NOMO-1 treated with DMSO at 0.1 percent for 48 hours (cell line): ENCODE results near the gene SF3B3.
"Not testable (repeated sequence)": the region's sequence is repeated elsewhere in the genome, so short reads cannot be mapped to it uniquely, and the experiment has no call there.

Experiments
- DNase-seq: peaks from one replicate; lab custom pipeline; 2025; ENCODE audit not compliant: unreplicated experiment; lab: John Stamatoyannopoulos, UW

Gene SF3B3

DNA sequence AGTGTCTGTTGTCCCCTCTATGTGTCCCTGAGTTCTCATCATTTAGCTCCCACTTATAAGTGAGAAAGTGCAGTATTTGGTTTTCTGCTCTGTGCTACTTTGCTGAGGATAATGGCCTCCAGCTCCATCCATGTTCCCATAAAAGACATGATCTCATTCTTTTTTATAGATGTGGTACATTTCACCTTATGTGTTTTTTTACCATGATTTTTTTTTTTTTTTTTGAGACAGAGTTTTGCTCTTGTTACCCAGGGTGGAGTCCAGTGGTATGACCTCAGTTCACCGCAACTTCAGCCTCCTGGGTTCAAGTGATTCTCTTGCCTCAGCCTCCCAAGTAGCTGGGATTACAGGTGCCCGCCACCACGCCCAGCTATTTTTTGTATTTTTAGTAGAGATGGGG lies 65.8 kb downstream of the SF3B3 start:
- not testable (repeated sequence) for DNase-seq

DNA sequence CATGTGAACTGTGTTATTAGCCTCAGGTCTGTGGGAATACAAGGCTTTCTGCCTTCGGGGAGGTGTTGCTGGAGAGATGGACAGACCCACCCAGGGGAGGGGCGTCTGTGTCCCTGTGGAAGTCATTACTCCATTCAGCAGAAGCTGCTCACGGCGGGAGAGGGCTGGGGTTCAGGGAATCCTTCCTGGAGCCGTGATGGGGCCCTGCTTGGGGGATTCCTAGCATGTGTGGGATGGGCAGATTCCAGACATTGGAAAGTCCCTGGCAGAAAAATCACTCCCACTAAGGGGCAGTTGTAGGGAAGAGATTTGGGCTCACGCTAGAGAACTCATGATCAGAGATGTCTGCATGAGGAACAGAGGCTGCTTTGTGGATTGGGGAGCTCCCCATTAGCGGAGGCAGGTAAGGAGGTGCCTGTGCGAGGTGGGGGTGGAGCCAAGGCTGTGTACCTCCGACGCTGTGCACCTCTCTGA lies 66.4 kb downstream of the SF3B3 start:
- DNase-seq, result no peak

DNA sequence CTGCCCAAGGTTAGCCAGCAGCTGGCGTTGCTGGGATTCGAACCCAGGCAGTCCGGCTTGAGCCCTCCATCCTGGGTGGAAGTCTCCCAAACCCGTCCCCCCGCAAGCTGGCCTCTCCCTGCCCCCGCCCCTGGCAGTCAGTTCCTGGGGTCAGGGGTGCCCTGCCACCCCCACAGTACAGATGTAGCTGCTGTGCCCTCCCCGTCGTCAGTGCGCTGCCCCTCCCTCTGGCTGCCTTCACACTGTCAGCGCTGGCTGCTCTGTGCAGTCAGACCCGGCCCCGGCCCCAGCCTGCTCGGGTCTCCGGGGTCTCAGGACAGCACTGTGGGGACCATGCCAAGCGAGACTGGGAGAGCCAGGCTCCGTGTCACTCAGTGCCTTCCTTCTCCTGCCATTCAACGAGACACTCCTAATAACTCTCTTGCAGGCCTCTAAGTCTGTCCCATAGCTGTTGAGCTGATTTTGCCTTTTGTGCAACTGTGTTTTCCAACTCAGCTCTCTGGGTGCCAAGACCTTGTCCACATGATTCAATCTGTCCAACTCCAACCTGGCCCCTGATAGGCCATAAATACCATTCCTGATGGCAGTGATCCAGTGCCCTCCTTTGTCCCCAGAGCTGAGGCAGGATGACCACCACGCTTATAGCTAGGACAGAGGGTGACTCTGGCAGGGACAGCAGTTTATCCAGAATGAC lies 67.3 kb downstream of the SF3B3 start:
- DNase-seq, result no peak

DNA sequence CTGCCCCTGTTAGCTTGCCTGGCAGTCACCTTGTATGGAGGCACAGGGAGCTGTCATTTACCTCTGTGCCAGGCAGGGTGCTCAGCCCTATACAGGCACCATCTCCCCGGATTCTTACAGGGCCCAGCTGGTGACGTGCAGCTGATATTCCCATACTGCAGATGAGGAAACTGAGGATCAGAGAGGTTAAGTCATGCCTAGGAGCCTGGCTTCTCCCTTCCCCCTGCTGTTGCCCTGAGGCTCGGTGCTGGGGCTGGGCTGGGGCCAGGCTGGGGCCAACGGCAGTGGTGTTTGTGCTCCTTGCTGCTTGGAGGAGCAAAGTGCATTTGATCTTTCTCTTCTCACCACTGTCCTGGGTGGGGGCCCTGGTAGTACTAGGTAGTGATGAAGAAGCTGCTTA lies 68.0 kb downstream of the SF3B3 start:
- DNase-seq, result no peak

DNA sequence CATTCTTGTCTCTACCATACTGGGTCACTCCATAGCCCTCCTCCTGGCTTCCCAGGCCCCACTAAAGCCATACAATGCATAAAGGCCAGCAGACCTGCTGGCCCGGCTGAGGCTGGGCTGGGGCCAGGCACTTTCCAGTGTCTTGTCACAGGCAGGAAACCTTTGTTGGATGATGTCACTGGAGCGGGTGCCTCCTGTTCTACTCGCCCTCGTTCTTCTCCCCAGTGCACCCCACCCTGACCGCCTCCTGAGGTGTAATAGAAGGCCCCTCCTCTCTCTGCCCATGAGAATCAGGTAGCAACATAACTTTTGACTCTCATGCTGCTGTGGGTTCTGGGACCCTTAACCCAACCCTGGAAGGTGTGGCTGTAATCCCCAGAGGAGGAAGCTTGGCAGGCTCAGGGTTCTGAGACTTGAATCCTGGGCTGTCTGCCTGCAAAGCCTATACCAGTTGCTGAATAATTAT lies 68.5 kb downstream of the SF3B3 start:
- DNase-seq, result no peak

DNA sequence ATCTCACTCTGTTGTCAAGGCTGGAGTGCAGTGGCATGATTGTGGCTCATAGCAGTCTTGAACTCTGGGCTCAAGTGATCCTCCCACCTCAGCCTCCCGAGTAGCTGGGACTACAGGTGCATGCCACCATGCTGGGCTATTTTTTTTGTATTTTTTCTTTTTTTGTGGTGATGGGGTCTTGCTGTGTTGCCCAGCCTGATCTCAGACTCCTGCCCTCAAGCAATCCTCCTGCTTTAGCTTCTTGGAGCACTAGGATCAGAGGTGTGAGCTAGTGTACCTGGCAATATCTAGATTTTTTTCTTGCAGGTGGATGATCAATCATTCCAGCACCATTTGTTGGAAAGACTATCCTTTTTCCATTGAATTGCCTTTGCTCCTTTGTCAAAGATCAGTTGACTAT lies 69.9 kb downstream of the SF3B3 start:
- DNase-seq, result no peak

DNA sequence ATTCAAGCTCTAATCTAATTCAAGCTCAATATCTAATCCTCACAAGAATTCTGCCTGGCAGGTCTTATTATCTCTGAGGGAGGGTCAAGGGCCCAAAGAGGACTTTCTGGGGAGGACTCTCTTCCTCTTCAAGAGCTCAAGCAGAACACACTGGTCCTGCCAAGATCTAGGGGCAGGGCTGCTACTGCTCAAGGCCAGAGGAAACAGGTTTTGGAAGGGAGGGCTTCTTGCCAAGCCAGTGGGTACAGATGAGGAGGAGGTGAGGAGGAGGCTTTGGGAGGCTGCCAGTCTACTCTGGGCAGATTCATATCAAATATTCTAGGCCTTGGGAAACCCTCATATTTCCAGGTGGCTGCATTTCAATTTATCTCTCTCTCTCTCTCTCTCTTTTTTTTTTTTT lies 71.0 kb downstream of the SF3B3 start:
- DNase-seq, result no peak

DNA sequence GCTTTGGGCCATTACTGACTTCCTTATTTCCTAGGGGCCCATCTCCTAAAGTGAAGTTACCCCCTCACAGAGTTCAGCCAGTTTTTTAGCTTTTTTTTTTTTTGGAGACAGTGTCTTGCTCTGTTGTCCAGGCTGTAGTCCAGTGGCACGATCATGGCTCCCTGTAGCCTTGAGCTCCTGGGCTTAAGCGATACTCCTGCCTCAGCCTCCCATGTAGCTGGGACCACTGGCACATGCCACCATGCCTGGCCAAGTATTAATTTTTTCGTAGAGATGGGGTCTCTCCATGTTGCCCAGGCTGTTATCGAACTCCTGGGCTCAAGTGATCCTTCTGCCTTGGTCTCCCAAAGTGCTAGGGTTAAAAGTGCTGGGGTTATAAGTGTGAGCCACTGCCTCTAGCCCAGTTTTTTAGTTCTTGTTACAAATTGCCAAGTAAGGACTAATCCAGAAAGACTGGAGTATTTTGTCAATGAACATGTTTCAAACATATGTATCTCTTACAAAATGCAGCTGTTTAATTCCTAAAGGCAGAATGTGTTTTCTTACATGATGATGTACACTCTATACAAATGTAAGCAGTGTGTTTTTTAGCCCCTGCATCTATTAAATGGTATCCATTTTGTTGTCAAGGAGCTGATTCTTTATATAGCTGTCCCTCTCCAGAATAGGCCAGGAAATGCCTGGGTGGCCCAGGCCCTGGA lies 73.7 kb downstream of the SF3B3 start:
- DNase-seq, result no peak

DNA sequence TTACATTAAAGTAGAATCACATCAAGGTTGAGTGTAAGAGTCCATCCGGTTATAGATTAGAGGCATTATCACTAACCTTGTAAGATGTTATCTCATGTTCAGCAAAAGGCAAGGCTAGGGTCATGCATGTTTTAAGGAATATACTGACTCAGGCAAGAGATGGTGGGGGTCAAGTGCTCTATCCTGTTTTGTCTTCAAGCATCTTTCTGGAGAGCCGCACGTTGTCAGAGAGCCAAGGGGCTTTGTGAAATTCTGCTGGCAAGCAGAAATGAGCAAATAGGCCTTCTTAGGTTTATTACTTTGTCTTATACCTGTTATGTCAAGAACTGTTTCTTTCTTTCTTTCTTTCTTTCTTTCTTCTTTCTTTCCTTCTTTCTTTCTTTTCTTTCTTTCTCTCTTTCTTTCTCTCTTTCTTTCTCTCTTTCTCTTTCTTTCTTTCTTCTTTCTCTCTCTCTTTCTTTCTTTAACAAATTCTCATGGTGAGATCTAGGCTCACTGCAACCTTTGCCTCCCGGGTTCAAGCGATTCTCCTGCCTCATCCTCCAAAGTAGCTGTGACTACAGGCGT lies 75.4 kb downstream of the SF3B3 start:
- DNase-seq, result no peak

DNA sequence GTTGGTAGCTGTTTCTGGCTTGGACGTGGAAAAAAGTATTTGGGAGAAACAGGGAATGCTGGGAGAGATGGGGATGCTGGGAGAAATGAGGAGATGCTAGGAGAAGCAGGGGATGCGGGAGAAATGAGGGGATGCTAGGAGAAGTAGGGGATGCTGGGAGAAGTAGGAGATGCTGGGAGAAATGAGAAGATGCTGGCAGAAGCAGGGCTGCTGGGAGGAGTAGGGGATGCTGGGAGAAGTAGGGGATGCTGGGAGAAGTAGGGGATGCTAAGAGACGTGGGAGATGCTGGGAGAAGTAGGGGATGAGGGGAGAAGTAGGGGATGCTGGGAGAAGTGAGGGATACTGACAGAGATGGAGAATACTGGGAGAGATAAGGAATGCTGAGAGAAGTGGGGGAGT lies 77.1 kb downstream of the SF3B3 start:
- DNase-seq, result no peak

DNA sequence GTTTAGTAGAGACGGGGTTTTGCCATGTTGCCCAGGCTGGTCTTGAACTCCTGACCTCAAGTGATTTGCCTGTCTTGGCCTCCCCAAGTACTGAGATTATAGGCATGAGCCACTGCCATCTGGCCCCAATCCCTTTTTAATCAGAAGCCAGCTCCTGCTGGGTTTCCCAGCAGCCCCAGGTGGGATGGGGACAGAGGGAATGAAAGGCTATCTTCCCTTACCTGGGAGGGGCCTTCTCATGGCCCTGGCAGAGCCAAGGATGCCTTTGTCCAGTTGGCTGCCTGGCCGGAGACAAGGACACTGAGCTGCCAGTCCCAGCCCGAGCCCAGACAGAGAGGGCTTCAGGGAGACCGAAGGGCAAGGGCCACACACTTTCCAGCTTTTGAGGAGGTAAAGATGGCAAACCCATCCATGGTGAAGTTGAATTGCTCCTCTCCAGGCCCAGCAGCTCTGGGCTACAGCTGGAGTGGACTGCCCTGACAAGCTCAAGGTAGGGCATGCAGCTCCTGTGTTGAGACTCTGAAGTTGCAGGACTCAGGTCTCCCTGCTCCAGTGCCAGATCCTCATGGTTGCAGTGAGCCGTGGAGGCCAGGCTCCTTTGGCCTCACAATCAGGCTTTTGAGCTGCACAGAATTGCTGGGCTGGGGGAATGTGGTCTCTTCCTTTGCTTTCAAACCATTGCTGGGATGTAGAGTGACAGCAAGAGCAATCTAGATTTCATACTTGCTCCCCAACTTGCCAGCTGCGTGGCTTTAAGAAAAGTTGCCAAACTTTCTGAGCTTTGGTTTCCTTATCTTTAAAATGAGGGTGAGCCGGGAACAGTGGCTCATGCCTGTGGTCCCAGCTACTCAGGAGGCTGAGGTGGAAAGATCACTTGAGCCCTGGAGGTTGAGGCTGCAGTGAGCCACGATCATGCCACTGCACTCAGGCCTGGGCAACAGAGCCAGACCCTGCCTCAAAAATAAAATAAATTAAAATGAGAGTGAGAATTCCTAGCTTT lies 78.3 kb downstream of the SF3B3 start:
- DNase-seq, result no peak

DNA sequence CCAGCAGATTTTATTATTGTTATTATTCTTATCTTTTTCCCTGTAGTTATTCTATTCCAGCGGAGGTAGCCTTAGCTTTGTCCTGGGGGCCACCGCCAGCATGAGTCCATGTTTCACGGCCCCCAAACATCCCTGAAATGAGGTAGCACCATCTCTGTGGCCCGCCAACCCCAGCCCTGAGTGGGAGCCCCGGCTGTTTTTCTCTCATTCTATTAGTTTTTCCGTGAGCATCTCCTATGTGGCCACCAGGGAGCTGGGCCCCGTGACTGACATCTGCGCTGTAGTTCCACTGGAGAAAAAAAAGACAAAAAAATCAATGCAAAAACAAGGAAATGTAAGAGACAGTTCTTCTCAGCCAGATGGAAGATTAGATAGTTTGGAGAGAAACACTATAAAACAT lies 79.2 kb downstream of the SF3B3 start:
- DNase-seq, result no peak

DNA sequence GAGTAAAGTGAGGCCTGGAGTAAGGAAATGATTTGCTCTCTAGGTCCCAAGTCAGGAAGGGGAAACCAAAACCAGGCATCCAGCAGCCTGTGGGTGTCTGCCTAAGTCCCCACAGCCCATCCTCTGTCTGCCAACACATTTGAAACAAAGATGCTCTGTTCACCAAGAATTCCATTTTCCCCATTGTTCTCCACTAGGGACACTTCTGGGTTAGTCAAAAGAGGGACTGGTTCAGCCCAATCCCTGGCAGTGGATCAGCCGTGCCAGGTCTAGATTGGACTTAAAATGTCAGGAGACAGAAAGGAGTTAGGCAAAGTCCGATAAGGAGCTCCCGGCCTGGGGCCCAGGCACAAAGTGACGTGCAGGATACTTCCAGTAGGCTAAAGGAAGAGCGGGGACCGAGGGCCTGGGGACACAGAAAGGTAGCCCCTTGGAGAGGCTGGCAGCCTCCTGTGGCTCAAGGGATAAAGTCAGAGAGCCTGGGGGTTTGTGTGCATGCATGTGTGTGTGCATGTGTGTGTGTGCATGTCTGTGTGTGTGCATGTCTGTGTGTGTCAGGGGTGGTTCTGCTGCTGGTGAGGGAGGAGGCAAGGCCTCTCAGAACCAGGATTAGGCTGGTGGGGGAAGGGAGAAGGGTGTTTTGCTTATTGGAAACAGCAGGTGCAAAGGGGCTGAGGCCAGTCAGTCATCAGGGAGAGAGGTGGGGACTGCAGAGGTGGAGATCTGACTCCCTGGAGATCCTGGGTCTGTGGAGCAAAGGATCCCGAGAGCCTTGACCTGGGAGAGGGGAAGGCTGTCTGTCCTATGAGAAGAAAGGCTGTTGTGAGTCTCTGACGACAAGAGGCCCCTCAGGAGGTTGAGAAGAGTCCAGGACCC lies 81.0 kb downstream of the SF3B3 start:
- no peak for DNase-seq

DNA sequence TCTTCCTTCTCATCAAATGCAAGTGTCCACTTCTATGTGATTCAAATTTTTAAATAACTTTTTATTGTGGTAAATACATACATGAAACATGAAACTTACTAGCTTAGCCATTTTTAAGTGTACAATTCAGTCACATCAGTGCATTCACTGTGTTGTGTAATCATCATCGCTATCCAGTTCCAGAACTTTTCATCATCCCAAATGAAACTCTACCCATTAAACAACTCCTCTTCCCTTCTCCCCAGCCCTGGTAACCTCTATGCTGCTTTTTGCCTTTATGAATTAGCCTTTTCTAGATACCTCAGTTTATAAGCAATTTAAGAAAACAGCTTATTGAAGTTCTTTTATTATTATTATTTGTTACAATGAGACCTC lies 81.7 kb downstream of the SF3B3 start:
- no peak for DNase-seq

DNA sequence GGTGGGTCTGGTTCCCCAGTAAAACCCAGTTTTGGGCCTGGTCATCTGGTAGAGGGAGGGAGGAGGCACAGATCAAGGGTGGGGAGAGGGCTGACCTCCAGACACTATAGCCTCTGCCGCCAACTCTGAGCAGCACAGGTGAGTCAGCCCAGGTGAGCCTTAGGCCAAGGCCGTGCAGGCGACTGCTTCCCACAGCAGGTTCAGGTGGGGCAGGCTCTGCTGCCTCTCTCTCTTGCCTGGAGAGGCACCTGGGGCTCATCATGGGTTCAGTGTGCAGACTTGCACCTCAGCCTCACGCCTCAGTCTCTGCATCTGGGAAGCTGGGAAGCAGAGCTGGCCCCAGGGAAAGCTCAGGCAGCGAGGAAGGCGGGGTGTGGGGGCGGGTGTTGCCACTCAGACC lies 84.9 kb downstream of the SF3B3 start:
- no peak for DNase-seq

DNA sequence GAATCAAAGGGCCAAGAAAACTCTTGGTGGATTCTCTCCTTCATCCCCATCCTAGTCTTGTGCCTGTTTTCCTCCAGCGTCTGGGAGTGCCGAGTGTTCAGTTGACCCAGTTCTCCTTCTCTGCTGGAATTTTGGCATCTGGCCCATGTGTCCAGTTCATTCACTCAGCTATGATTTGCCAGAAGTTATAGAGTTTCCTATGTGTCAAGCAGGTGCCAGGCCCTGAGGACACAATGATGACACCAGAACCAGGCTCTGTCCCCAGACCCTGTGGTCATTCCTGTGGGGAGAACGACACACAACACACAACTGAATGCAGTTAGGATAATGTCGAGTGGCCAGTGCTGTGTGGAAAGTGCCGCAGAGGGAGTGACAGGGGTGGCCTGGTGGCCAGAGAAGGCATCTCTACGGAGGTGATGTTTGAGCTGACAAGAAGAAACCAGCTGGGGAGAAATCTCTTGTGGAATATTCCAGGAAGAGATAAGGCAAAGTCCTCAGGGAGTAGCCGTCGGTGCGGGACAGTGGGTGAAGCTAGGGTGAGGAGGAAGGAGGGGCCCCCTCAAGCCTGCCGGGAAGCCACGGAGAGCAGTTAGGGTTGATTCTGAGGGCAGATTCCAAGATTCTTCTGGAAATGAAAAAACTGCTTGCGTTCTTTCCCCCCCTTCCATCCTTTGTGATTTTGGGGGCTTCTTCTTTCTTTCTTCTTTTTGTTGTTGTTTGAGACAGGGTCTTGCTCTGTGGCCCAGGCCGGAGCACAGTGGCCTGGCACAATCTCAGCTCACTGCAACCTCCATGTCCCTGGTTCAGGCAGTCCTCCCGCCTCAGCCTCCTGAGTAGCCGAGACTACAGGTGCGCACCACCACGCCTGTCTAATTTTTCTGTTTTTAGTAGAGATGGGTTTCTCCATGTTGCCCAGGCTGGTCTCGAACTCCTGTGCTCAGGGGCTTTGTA lies 86.9 kb downstream of the SF3B3 start:
- DNase-seq, result no peak

DNA sequence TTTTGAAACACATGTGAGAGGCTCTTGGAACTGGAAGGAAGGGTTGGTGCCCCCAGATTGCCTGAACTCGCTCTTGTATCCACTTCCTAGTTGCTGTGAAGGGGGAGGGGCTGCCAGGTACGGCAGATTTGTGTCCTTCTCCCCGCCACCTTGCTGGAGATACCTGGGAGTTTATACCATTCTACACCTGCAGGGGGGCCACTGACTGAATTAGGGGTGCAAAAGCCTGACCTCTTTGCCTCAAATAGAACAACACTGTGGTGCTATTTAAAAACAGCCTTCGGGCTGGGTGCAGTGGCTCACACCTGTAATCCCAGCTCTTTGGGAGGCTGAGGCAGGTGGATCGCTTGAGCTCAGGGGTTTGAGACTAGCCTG lies 87.6 kb downstream of the SF3B3 start:
- DNase-seq, result no peak

DNA sequence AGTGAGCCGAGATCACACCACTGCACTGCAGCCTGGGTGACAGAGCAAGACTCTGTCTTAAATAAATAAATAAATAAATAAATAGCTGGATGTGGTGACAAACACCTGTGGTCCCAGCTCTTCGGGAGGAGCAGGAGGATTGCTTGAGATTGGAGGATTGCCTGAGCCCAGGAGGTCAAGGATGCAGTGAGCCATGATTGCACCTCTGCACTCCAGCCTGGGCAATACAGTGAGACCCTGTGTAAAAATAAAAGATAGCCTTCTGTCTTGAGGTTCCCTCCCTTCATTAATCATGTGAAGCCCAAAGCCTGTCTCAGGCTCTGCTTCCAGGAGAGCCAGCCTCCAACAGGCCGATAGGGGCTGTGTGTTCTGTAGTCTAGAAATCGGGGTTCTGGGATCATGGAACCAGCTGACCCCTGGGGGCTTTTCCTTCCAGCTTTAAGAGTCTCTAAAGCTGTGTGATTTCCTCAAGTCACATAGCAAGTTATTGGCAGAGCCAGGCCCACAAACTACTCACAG lies 88.2 kb downstream of the SF3B3 start:
- DNase-seq, result no peak

DNA sequence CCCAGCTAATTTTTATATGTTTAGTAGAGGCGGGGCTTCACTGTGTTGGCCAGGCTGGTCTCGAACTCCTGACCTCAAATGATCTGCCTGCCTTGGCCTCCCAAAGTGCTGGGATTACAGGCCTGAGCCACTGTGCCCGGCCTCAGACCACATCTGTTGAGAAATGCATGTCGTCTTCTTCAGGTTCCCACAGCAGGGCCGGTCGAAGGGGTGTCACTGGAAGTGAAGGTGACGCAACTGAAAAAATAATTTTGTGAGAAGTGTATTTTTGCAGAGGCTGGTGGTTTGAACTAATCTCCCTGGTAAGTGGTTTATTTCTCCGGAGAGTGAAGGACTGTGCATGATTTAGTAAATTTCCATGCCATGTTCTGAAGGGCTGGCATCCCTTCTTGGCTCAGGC lies 89.3 kb downstream of the SF3B3 start:
- peak; percentile 72 for DNase-seq
